GM04503 (cell line): ENCODE data around the gene PKDCC.
A peak's percentile ranks its signal among the peaks of the same experiment; 100 is the strongest.

Experiments
- DNase-seq: peaks from one replicate; pipeline ENCODE4 v3.0.0-alpha.2; 2012; ENCODE audit warnings: low read depth

The PKDCC gene

DNA sequence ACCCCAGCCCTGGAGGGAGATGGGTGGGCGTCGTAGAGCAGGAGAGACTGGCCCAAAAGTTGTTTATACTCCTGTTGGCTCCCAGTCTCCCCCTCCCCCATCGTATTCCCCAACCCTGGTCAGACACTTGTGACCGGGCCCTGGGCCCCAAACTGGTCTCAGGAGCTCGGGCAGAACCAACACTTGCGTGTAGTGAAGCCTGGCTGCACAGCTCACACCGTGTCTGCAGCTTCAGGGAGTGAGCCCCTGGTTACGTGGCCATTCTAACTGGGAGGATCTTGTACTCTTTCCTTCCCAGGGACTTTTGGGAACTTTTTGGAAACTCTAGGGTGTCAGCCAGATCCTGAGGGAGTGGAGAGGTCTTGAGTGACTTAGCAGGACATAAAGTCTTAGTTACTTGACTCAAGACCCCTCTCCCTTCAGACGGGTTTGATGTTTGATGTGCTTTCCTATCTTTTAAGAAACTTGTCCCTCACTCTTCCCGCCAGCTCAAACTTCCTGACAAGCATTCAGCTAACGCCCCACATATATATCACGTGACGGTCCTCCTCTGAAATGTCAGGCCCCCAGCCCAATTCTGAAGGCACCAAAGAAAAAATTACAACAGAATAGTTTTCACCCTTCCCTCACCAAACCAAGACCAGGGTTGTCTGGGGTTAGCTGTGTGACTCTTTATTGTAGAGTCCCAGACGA lies 2.3 kb downstream of the PKDCC start:
- no peak for DNase-seq

- DNase-seq, result no peak
Observed at GRCh38 chr2:42050703-42051542, 3.1 kb downstream of the PKDCC start.

GRCh38 chr2:42051543-42052235 lies 3.9 kb downstream of the PKDCC start:
- no peak for DNase-seq

GRCh38 chr2:42052702-42053481 lies 5.1 kb downstream of the PKDCC start:
- no peak for DNase-seq

DNA sequence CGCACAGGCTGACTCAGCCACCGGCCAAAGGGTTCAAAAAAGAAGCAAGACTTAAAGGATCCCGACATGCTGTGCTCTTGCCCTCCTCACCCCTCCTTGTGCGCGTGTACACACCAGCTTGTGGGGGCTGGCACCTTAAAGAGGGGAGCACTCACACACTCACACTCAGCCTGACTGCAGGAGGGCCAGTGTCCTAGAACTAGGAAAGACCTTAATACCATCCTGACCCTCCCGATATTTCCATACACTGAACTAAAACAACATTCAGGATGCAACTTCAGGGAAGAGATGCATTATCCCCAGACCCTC lies 5.6 kb downstream of the PKDCC start:
- DNase-seq, result no peak

GRCh38 chr2:42053791-42054701 lies 6.2 kb downstream of the PKDCC start:
- DNase-seq, result no peak

- no peak for DNase-seq
Observed at GRCh38 chr2:42054714-42055430, 7.1 kb downstream of the PKDCC start.

GRCh38 chr2:42055573-42056514 lies 8.0 kb downstream of the PKDCC start:
- no peak for DNase-seq

- no peak for DNase-seq
Observed at GRCh38 chr2:42057159-42057901, 9.5 kb downstream of the PKDCC start.

DNA sequence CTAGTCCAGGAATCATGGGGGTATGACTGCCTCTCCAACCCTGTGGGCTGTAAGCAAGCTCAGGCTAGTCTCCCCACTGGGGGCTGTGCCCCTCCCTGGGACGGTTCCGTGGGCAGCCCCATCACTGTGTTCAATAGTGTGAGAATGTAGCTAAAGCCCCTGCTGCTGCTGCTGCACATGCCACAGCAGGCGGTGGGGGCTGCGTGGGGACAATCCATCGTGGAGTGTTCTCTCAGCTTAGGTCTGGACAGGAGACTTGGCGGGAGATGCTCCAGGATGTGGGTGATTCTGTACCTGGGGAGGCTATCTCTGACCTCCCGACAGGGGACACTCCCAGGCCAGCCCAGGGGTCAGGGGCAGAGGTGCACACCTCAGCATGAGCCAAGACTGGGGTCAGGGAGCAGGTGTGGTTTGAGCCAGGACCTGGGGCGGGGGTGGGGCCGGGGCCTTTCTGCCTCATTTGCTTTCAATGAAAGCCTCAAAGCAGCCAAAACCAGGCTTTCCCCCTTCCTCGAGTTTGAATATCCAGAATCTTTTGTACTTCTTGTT lies 10.2 kb downstream of the PKDCC start:
- no peak for DNase-seq

DNA sequence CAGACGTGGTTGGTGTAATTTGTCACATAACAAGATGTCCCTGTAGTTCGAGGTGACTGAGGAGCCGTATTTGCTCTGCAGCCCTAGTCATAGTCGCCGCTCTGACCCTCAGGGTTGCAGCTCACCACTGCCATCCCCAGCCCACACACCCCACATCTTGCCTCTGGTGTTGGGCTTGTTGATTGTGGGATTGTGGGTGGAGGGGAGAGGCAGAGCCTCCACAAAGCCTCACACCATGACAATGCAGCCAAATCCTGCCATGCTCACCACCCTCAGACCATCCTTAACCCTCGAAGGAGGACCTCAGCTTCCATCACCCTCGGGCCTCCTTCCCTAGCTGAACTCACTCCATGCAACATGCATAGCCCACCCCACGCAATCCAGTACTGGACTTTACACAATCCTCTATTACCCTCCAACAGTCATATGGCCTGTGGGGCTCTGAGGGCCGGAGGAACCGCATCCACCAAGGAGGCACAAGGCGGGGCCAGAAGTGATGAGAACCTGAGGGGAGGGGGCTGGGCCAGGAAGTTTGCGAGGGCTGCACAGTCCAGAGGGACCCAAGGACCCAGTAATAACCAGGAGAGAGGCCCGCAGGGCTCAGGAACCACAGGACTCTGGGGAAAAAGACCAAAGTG lies 11.6 kb downstream of the PKDCC start:
- DNase-seq, result no peak

GRCh38 chr2:42060028-42060427 lies 12.2 kb downstream of the PKDCC start:
- no peak for DNase-seq

DNA sequence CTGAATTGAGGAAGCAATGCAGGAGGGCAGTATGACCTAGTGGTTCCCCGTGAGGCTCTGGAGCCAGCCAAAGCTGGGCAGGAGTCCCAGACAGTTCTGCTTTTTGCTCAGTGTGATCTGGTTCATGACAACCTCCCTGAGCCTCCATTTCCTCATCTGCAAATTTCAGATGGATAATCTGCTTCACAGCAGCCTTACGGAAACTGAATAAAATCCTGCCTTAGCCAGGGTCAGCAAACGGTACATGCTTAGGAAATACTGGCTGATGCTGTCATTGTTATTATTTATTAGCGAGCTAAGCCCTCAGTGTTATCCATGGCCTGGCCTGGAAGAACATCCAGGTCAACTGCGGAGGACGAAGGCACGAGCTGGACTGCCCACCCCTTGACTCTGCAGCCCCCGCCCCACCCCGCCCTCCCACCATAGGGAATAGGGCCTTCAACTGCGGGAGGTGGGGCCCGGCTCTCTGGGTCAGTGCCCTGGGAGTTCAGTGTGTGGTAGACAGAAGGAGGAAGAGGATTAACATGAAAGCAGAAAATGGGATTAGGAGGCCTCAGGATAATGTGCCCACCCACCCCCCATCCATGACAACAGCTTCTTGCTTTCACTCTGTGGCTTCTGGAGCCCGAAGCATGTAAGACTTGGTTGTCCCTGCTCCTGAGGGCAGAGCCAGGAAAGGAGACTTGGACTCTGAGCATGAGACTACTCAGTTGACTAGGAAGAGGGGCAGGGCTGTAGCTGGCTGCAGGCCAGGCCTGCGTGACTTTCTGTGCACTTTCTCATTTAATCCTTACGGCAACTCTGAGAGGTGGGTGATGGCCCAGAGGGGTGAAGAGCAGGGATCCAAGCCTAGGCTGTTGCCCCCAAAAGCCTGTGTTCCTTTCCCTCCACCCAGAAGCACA lies 13.1 kb downstream of the PKDCC start:
- no peak for DNase-seq

- no peak for DNase-seq
Observed at GRCh38 chr2:42061839-42062238, 14.0 kb downstream of the PKDCC start.

DNA sequence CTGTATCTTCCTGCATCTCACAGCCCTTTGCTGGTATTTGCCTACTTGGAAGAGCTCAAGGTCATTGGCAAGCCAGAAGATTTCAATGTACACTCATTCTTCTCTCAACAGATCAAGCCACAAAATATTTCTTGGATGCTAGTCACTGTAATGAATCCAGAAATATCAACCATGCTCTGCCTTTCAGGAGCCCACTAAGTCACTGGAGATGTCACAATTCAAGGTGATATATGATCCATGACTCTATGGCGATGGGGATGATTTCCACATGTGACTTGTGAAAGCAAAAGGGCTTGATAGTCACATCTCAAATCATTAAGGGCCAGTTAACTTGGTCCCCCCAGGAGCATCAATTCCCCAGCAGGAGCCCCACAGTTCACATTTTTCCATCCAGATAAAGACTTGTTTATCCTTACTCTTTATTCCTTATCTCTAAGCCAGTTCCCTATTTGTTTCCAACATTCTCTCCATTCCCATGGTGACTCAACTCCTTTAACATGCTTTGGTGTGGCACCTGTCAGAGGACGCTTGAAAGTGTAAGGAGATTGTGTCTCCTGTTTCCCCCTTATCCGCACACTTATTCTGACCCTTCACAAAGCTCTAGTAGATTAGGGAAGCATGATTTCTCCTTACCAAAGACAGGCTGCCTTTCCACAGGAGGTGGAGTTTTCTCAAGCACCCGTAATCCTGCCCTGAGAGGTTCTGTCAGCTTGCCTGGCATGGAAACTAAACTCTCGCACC lies 15.8 kb downstream of the PKDCC start:
- peak; percentile 77 for DNase-seq

DNA sequence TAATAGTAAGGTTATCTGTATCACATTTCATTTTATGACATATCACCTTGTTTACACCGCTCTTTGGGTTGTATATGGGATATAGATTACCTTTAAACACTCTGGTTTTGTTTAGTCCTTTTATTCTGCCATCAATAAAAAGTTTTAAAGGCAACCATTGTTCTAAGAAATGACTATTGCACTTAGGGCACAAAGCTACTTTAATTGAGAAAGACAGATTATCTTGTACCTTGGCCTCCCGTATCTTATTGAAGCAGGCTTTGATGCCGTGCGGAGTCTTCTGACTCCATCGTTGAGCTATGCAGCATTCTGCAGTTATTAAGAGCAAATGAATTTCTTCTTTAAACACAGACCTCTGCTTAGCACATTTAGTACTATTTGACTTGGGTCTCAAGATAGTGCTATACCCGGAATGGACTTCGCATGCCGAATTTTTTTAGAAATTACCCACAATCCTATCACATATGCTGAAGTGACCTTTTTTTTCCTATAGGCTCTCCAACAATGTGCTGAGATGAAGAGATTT lies 16.7 kb downstream of the PKDCC start:
- no peak for DNase-seq
